Left forelimb (tissue), 1 donor: ENCODE data around the gene PTK7.

Experiments used
- DNase-seq: peaks from one replicate; pipeline ENCODE4 v3.0.0-alpha.2; 2018; ENCODE audit warnings: low spot score

PTK7 gene

GRCh38 chr6:43207286-43207685 lies 131.2 kb downstream of the PTK7 start:
- DNase-seq, result no peak
